IMR-90 (cell line): ENCODE results near the gene SPATA9. TPM values are rescaled to one million over a fixed set of nuclear protein-coding genes. Genes with fewer than 3 reads are reported as not detected.
A peak's percentile ranks its signal among the peaks of the same experiment; 100 is the strongest.

Experiments used
- ATAC-seq: fragments of 200-7000 bp; cut with Tn5 transposase; 2 replicates; pipeline ENCODE4 v1.9.1; 2020; ENCODE audit warnings: low read depth, mild to moderate bottlenecking, moderate library complexity
- BruUV-seq: library from RNA; stranded (reverse); fragments of 400-500 nt; replicated peaks from 2 replicates; lab custom pipeline; 2021; lab: Mats Ljungman, UMichigan
- CTCF ChIA-PET: fragments of 300-600 bp; formaldehyde crosslinking; extraction: SDS; loops from one replicate; lab custom pipeline; 2021; ENCODE audit warnings: antibody characterized with exemption; lab: Yijun Ruan, JAX
- POLR2A ChIA-PET: fragments of 300-600 bp; sonication (Branson Sonifier 250); formaldehyde crosslinking; loops from one replicate; lab custom pipeline; 2022; ENCODE audit warnings: antibody characterized with exemption; ENCODE audit not compliant: unreplicated experiment; lab: Charles Lee
- DNase-seq: peaks from one replicate; pipeline ENCODE4 v3.0.0; 2013
- H2AFZ ChIP-seq: replicated peaks from 2 replicates; pipeline ENCODE3; 2013; ENCODE audit warnings: low read length, mild to moderate bottlenecking; ENCODE audit not compliant: poor library complexity
- H2AK5ac ChIP-seq: 2 replicates; pipeline ENCODE4 v1.6.1; 2013; ENCODE audit warnings: low read depth, low read length, inconsistent platforms
- H2AK9ac ChIP-seq: replicated peaks from 2 replicates; pipeline ENCODE3; 2013; ENCODE audit warnings: mild to moderate bottlenecking, low read depth, low read length, moderate library complexity; ENCODE audit not compliant: poor library complexity
- H2BK120ac ChIP-seq: 2 replicates; pipeline ENCODE4 v1.6.1; 2013; ENCODE audit warnings: low read depth, low read length, inconsistent platforms
- H2BK15ac ChIP-seq: 3 replicates; pipeline ENCODE4 v1.6.1; 2013; ENCODE audit warnings: low read depth, low read length, inconsistent platforms
- H2BK20ac ChIP-seq: 2 replicates; pipeline ENCODE4 v1.6.1; 2013; ENCODE audit warnings: low read depth, mild to moderate bottlenecking, inconsistent platforms, low read length, moderate library complexity
- H2BK5ac ChIP-seq: 2 replicates; pipeline ENCODE4 v1.6.1; 2013; ENCODE audit warnings: mild to moderate bottlenecking, low read depth, low read length, inconsistent platforms; ENCODE audit not compliant: poor library complexity, severe bottlenecking
- H3K14ac ChIP-seq: replicated peaks from 2 replicates; pipeline ENCODE4 v1.6.1; 2013; ENCODE audit warnings: low read depth, low read length, inconsistent platforms
- H3K18ac ChIP-seq: 2 replicates; pipeline ENCODE4 v1.6.1; 2013; ENCODE audit warnings: low read depth, low read length, control low read depth
- H3K23ac ChIP-seq: 2 replicates; pipeline ENCODE4 v1.6.1; 2013; ENCODE audit warnings: low read depth, low read length, inconsistent platforms
- H3K27ac ChIP-seq: 2 replicates; pipeline ENCODE4 v1.5.1; 2013; ENCODE audit warnings: mild to moderate bottlenecking, control low read depth, low read length; ENCODE audit not compliant: insufficient read depth
- H3K27me3 ChIP-seq: 2 replicates; pipeline ENCODE4 v1.6.1; 2013; ENCODE audit warnings: low read length; ENCODE audit not compliant: control insufficient read depth, insufficient read depth
- H3K36me3 ChIP-seq: 2 replicates; pipeline ENCODE4 v1.6.1; 2013; ENCODE audit warnings: low read length, mixed read lengths; ENCODE audit not compliant: control insufficient read depth, insufficient read depth
- H3K4ac ChIP-seq: 2 replicates; pipeline ENCODE4 v1.6.1; 2013; ENCODE audit warnings: low read depth, low read length, inconsistent platforms
- H3K4me1 ChIP-seq: 2 replicates; pipeline ENCODE4 v1.6.1; 2013; ENCODE audit warnings: low read length, mixed read lengths; ENCODE audit not compliant: control insufficient read depth, insufficient read depth
- H3K4me2 ChIP-seq: 2 replicates; pipeline ENCODE4 v1.6.1; 2013; ENCODE audit warnings: low read depth, mild to moderate bottlenecking, control low read depth, low read length, moderate library complexity
- H3K4me3 ChIP-seq: 2 replicates; pipeline ENCODE4 v1.5.1; 2013; ENCODE audit warnings: low read depth, mild to moderate bottlenecking, control low read depth, low read length, moderate library complexity; ENCODE audit not compliant: insufficient read depth
- H3K56ac ChIP-seq: 2 replicates; pipeline ENCODE4 v1.6.1; 2013; ENCODE audit warnings: low read length, inconsistent platforms; ENCODE audit not compliant: insufficient read depth; ENCODE audit errors: extremely low read depth
- H3K79me1 ChIP-seq, 2 experiments: 2 replicates each; pipeline ENCODE4 v1.6.1; 2013; ENCODE audit warnings: low read length in 2 of 2, inconsistent platforms in 1 of 2, low read depth in 1 of 2
- H3K9ac ChIP-seq: 2 replicates; pipeline ENCODE4 v1.6.1; 2013; ENCODE audit warnings: low read depth, low read length, control low read depth
- H3K9me1 ChIP-seq: 2 replicates; pipeline ENCODE4 v1.6.1; 2013; ENCODE audit warnings: low read length, inconsistent platforms; ENCODE audit not compliant: insufficient read depth
- H3K9me3 ChIP-seq: 2 replicates; pipeline ENCODE4 v1.6.1; 2013; ENCODE audit warnings: low read length; ENCODE audit not compliant: control insufficient read depth, insufficient read depth
- H4K20me1 ChIP-seq: 2 replicates; pipeline ENCODE4 v1.6.1; 2013; ENCODE audit warnings: low read length, inconsistent platforms; ENCODE audit not compliant: insufficient read depth
- H4K5ac ChIP-seq: 2 replicates; pipeline ENCODE4 v1.6.1; 2013; ENCODE audit warnings: mild to moderate bottlenecking, low read depth, low read length, control low read depth
- H4K8ac ChIP-seq, 2 experiments: 2 replicates each; pipeline ENCODE4 v1.6.1; 2013; ENCODE audit warnings: low read depth in 2 of 2, low read length in 2 of 2, control low read depth in 1 of 2, inconsistent platforms in 1 of 2
- H4K91ac ChIP-seq: 2 replicates; pipeline ENCODE4 v1.6.1; 2013; ENCODE audit warnings: low read depth, low read length, inconsistent platforms; ENCODE audit not compliant: insufficient read depth
- MAZ ChIP-seq: IDR thresholded peaks from 2 replicates; pipeline ENCODE4 v1.6.1; 2012; ENCODE audit warnings: low read depth, mild to moderate bottlenecking, low read length, improper control_type of control experiment, moderate library complexity, borderline replicate concordance
- SMC3 ChIP-seq: fragments of 150-350 bp; IDR thresholded peaks from 2 replicates; pipeline ENCODE4 v1.6.1; 2016; ENCODE audit warnings: low read depth, mild to moderate bottlenecking, antibody characterized with exemption, low read length, moderate library complexity
- WGBS, 2 experiments: methylation state at CpG; one replicate each; pipeline versions ENCODE4 v1.1.5 to v1.1.7; 2013; ENCODE audit warnings: missing lambda C conversion rate in 2 of 2; ENCODE audit not compliant: insufficient read length in 1 of 2; ENCODE audit errors: extremely low coverage in 2 of 2; 5-methylcytosine and 5-hydroxymethylcytosine counted together
- dilution Hi-C: fragments of 300-500 bp; cut with HindIII; formaldehyde crosslinking; loops from one replicate; pipeline ENCODE4 v1.14.3; 2018; ENCODE audit warnings: low sequenced_read_pairs; ENCODE audit not compliant: unreplicated experiment
- in situ Hi-C: fragments of 300-500 bp; cut with MboI; formaldehyde crosslinking; loops from 3 replicates; pipeline ENCODE4 v1.14.3; 2019; ENCODE audit warnings: low sequenced_read_pairs, inconsistent platforms, mixed read lengths
- intact Hi-C: fragments of 100-400 bp; cut with micrococcal nuclease; formaldehyde crosslinking; loops from 2 replicates; pipeline ENCODE4 v1.10.0; 2022
- polyA plus RNA-seq, 3 experiments: library from polyadenylated mRNA; depleted of rRNA; stranded (reverse); fragments of >200 nt; gene quantifications; 2 replicates each; pipeline ENCODE4 v1.2.3, GENCODE V29; 2012; ENCODE audit warnings: low replicate concordance in 1 of 3
- total RNA-seq: library from RNA; depleted of rRNA; stranded (reverse); fragments of >200 nt; gene quantifications from 2 replicates; pipeline ENCODE4 v1.2.3, GENCODE V29; 2012

Gene SPATA9
- total and polyA plus RNA-seq, 2 of the 4 experiments (the other 2 are of a cell fraction) = 0.72 to 0.86 TPM

DNA sequence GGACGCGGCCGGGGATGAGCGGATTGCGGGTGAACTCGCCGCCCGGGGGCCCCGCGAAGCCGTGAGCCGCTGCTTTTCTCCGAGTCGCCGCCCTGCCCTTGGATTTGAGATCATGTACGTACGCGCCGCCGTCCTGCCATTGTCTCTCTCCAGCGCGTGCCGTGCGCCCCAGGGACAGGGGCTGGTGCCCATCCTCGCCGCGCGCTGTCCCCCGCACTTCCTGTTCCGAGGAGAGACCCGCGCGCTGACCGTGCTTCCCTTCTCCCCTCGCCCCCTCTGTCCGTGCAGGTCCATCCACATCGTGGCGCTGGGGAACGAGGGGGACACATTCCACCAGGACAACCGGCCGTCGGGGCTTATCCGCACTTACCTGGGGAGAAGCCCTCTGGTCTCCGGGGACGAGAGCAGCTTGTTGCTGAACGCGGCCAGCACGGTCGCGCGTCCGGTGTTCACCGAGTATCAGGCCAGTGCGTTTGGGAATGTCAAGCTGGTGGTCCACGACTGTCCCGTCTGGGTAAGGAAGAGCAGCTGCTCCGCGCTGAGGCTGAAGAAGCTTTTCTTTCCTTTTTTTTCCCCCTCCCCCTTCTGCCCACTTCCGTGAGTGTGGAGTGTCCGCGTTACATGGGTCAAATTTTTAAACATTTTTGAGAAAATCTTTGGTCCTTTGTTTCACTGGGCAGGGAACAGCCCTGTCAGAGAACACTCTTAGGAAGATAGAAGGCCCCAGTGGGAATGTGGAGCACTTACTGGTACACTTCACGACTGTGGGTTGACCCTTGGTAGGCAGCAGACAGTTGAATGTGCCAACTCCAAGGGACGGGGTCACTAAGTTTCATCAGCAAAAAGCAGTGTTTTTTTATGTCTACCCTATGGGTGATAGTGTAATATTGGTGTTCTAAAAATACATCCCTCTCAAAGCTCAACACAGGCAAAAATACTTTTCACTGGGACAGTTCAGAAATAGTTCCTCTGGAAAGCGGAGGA lies 49.1 kb upstream of the SPATA9 start:
- Histone ChIP-seq H2BK20ac (peak overlapping the region; percentile 8), H3K36me3 (peaks cover 6% of the 10 kb centered on the region), H2BK120ac (peak overlapping the region; percentile 83), H4K91ac (peak overlapping the region; percentile 94), H3K56ac (peak overlapping the region; percentile 85), H2BK15ac (peak overlapping the region; percentile 90; the same call in 2 of the 3 replicates), H4K5ac (peak overlapping the region; percentile 68), H3K9me3 (no peaks in the 10 kb centered on the region), H4K20me1 (peaks cover 18% of the 10 kb centered on the region), H4K8ac (peak overlapping the region; percentile 88), H3K9me1 (peaks cover 9% of the 10 kb centered on the region; the same call in 1 of the 2 replicates), H3K4me1 (peaks cover 11% of the 10 kb centered on the region), H3K14ac (peak overlapping the region; percentile 98), H2AK5ac (peak overlapping the region; percentile 99), H3K4ac (peak overlapping the region; percentile 98), H2BK5ac (peak overlapping the region; percentile 95), H2AFZ (peak overlapping the region; percentile 93), H3K23ac (peak overlapping the region; percentile 99), H2AK9ac (peak overlapping the region; percentile 94), H3K27ac (peak overlapping the region; percentile 100), H3K27me3 (no peaks in the 10 kb centered on the region), H3K4me3 (peak overlapping the region; percentile 98), H3K9ac (peak overlapping the region; percentile 97), H3K79me1 (peaks cover 8 to 44% of the 10 kb centered on the region in 2 experiments; a peak in 3 of 4 replicates), H3K4me2 (peak overlapping the region; percentile 97), H3K18ac (peak overlapping the region; percentile 74)
- WGBS, 2 experiments = 0% methylated on average over 24 of the region's 64 CpGs; no CpG with 5 or more reads in 1 of the 2 experiments
- ChIA-PET CTCF (interaction anchor here (1.2 to 2.1 kb wide), 4 partner anchors 49 to 115 kb away, joined by 3 to 12 read pairs (median 5); no protein-coding TSS in a partner anchor), POLR2A (interaction anchor here (0.7 to 1.7 kb wide), 3 partner anchors 60 to 91 kb away, joined by 4 to 7 read pairs (median 7); partner anchors contain the start of gene GLRX)
- peak; percentile 23; the same call in 1 of the 2 replicates for TF ChIP-seq MAZ
- TF ChIP-seq SMC3 = no peak
- no TSS peak for BruUV-seq
- intact Hi-C loops = loop anchor here (1.0 to 10.0 kb wide), 3 partner anchors 68 to 177 kb away; partner anchors contain the start of genes ARSK, RFESD and SKIC3
- dilution Hi-C loops = no loop called here
- in situ Hi-C loops = loop anchor here (5.0 kb wide), 1 partner anchor 65 kb away; no protein-coding TSS in a partner anchor
- ATAC-seq (peak; percentile 15), DNase-seq (peak; percentile 34)
